G401 (cell line): ENCODE data around the gene RNLS. TPM values are rescaled to one million over a fixed set of nuclear protein-coding genes. Genes with fewer than 3 reads are reported as not detected.

Experiments
- DNase-seq: peaks from one replicate; pipeline ENCODE4 v3.0.0-alpha.2; 2015; ENCODE audit warnings: low spot score
- in situ Hi-C: cut with HindIII; loops from 2 replicates; pipeline ENCODE4 v1.10.0; 2016; ENCODE audit warnings: low sequenced_read_pairs, mixed read lengths
- total RNA-seq: library from RNA; depleted of rRNA; stranded (reverse); fragments of >200 nt; shearing (Covaris generic); gene quantifications from 2 replicates; pipeline ENCODE4 v1.2.3, GENCODE V29; 2014

Gene RNLS
- total RNA-seq, 1 experiment from 2014 or later = 1.8 TPM

- DNase-seq = no peak
- in situ Hi-C loops = no loop called here
These were observed 171.3 kb downstream of the RNLS start for GRCh38 chr10:88411772-88412349.

- in situ Hi-C loops = no loop called here
These were observed 173.3 kb downstream of the RNLS start for GRCh38 chr10:88409824-88410223.

GRCh38 chr10:88409236-88409635 lies 173.9 kb downstream of the RNLS start:
- DNase-seq = no peak
- in situ Hi-C loops = no loop called here

More at GRCh38 chr10:88409824-88410223, 173.3 kb downstream of the RNLS start:
- no peak for DNase-seq

- DNase-seq = no peak
- in situ Hi-C loops = no loop called here
These were observed 175.0 kb downstream of the RNLS start for GRCh38 chr10:88408096-88408495.

- in situ Hi-C loops = no loop called here
- no peak for DNase-seq
These were observed 179.0 kb downstream of the RNLS start for GRCh38 chr10:88404133-88404532.

GRCh38 chr10:88401671-88402347 lies 181.3 kb downstream of the RNLS start:
- DNase-seq = no peak
- in situ Hi-C loops = no loop called here

GRCh38 chr10:88399240-88399639 lies 183.9 kb downstream of the RNLS start:
- no peak for DNase-seq

GRCh38 chr10:88395677-88396076 lies 187.4 kb downstream of the RNLS start:
- no peak for DNase-seq

More at GRCh38 chr10:88399240-88399639, 183.9 kb downstream of the RNLS start:
- in situ Hi-C loops = no loop called here

GRCh38 chr10:88392222-88392621 lies 190.9 kb downstream of the RNLS start:
- in situ Hi-C loops = no loop called here
- DNase-seq = no peak

More at GRCh38 chr10:88395677-88396076, 187.4 kb downstream of the RNLS start:
- in situ Hi-C loops = no loop called here

GRCh38 chr10:88390041-88390440 lies 193.1 kb downstream of the RNLS start:
- DNase-seq = peak; percentile 75
- in situ Hi-C loops = no loop called here

- peak; percentile 89 for DNase-seq
- in situ Hi-C loops = no loop called here
These were observed 193.7 kb downstream of the RNLS start for GRCh38 chr10:88389456-88389855.

GRCh38 chr10:88388324-88388723 lies 194.8 kb downstream of the RNLS start:
- DNase-seq = peak; percentile 50
- in situ Hi-C loops = no loop called here

- peak; percentile 99 for DNase-seq
- in situ Hi-C loops = no loop called here
These were observed 196.0 kb downstream of the RNLS start for GRCh38 chr10:88386821-88387773.

- DNase-seq = peak; percentile 63
- in situ Hi-C loops = no loop called here
These were observed 196.8 kb downstream of the RNLS start for GRCh38 chr10:88386204-88386788.

GRCh38 chr10:88385601-88386203 lies 197.4 kb downstream of the RNLS start:
- DNase-seq = peak; percentile 83

GRCh38 chr10:88383276-88383675 lies 199.8 kb downstream of the RNLS start:
- DNase-seq = no peak
- in situ Hi-C loops = no loop called here

More at GRCh38 chr10:88385601-88386203, 197.4 kb downstream of the RNLS start:
- in situ Hi-C loops = no loop called here

GRCh38 chr10:88382699-88383098 lies 200.4 kb downstream of the RNLS start:
- no peak for DNase-seq
- in situ Hi-C loops = no loop called here

GRCh38 chr10:88379575-88379974 lies 203.5 kb downstream of the RNLS start:
- in situ Hi-C loops = no loop called here
- DNase-seq = peak; percentile 50

- in situ Hi-C loops = no loop called here
- no peak for DNase-seq
These were observed 205.6 kb downstream of the RNLS start for GRCh38 chr10:88377510-88377909.
